ENCODE results near the gene LZTS2. TPM values are rescaled to one million over a fixed set of nuclear protein-coding genes. Genes with fewer than 3 reads are reported as not detected.
A peak's percentile ranks its signal among the peaks of the same experiment; 100 is the strongest.

The LZTS2 gene
- total RNA-seq, 1 donor from 2014 or later: 32.7 TPM

- no peak for DNase-seq
These were observed 15.5 kb downstream of the LZTS2 start for GRCh38 chr10:101014966-101015581.

GRCh38 chr10:101015582-101015973, 16.0 kb downstream of the LZTS2 start:
- DNase-seq: no peak

DNA sequence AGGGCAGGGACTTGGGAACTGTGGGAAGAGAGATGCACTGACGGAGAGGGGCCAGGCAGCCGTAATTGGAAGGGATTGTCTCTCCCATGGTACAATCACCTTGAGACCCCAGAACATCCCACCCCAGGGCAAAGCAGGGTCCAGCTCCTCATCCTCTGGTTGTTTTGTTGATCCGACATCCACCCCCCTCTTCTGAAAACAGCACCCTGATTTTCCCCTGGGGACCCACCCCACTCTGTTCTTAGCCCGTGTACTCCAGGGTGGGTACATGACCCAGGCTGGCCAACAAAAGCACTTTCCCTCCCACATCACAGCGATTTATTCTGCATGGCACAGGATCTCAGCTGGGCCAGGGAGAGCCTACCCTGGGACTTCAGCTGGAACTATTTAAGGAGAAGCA, 17.2 kb downstream of the LZTS2 start:
- DNase-seq: no peak

GRCh38 chr10:101018118-101018599, 18.6 kb downstream of the LZTS2 start:
- DNase-seq: no peak

DNA sequence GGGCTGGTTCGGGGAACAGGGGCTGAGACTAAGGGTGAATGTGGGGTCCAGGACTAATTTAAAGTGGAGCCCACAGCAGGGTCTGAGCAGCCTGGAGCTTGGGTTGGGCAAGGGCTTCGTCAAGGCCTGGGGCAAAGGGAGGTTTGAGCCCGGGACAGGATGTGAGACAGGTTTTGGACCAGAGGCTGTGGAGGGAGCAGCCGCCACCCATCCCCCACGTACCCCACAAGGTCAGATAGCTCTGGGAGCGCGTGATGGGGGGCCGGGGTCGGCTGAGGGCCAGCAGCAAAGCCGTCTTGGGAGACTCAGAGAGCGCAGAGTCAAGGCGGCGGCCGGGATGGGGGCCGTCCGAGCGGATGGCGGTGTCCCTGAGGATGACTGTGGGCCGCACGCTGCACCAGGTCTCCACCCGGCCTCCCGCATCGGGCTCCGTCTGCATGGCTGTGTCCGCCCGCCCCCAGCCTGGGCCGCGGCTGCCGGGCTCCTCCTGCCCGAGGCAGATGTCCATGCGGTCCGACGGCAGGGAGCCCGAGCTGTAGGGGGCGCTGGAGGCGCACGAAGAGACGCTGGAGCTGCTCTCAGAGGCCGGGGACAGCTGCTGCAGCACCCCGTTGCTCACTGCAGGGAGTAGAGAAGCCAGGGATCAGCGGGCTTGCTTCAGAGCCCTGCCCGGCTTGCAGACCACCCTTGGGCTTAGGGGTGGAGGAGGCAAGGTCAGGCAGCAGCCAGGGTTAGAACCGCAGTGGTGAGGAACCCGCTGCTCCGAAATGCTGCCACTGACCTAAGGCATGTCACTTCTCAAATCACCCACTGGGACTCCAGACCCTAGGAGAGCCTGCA, 19.2 kb downstream of the LZTS2 start:
- no peak for DNase-seq

- DNase-seq: no peak
These were observed 19.8 kb downstream of the LZTS2 start for GRCh38 chr10:101019440-101019703.

GRCh38 chr10:101020427-101021075, 20.9 kb downstream of the LZTS2 start:
- DNase-seq: no peak

DNA sequence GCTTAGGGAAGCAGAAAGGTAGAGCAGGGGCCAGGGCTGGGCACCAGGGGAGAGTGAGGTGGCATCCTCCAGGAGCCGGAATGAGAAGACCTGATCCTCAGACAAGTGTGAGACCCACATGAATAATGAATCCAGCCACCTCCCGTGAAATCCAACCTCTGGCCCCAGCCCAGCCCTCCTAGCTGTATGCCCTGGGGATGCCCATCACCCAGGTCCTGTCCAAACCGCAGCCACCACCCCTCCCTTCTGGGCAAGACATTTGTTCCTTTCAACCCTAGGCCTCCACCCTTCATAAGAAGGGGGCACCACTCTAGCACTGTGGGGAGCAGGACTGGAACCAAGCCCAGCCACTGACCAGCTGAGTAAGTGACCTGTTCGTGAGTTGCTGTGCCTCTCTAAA, 21.6 kb downstream of the LZTS2 start:
- no peak for DNase-seq

DNA sequence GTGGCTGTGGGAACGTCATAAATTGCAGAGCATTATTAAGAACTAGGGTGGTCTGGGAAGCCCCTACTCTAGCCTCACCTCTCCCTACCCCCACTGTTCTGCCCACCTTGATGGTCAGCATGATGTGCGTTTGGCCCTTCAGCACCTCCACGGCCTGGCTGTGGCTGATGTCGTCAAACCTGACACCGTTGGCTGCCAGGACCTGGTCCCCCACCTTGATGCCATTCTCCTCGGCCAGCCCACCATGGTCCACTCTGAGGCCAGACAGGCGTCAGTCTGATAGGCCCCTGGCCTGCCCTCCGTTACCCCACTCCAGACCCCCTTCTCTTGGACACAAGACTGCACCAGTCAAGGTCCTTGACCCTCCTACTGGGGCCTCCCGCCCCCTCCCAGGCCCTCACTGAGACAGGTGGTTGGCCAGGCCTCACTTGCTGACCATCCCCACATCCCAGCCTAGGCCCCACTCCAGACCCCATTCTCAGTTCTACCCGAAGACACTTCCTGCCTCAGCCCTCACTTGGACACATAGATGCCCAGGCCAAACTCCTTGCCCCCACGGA, 22.2 kb downstream of the LZTS2 start:
- no peak for DNase-seq

- DNase-seq: no peak
These were observed 23.5 kb downstream of the LZTS2 start for GRCh38 chr10:101022967-101023705.

GRCh38 chr10:101027106-101027720, 27.6 kb downstream of the LZTS2 start:
- no peak for DNase-seq

- DNase-seq: no peak
These were observed 29.1 kb downstream of the LZTS2 start for GRCh38 chr10:101028446-101029337.

DNA sequence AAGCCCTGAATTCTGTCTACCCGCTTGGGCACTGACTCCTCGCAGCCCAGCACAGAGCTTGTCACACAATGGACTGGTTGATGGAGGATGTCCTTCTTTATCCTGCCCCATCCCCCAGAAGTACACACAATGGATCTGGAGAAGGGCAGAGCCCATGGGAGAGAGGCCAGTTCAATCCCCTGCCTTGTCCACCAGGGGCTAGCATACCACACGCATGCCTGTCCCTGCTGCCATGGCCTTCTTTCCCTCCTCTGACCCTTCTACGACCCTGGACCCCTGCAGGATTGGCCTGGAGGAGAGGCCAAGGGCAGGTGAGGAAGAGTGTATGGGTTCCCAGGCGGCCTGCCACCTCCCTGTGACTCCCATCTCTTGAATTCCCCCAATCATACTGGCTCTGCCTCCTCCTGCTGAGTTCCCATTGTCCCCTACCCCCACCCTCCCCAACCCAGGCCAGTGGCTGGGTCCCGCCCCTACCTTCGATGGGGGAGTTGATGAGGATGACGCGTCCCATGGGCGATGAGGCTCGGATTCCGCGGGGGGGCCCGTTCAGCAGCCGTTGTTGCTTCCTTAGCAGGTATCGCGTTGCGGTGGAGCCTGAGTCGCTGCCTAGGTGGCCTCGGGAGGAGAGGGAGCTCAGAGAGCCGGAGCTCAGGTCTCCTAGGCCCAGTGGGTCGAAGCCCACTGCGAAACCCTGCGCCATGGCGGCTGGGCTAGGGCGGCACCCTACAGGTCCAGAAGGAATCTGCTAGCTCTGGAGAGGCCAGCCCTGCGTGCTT, 30.1 kb downstream of the LZTS2 start:
- no peak for DNase-seq

- no peak for DNase-seq
These were observed 31.0 kb downstream of the LZTS2 start for GRCh38 chr10:101030496-101031127.

DNA sequence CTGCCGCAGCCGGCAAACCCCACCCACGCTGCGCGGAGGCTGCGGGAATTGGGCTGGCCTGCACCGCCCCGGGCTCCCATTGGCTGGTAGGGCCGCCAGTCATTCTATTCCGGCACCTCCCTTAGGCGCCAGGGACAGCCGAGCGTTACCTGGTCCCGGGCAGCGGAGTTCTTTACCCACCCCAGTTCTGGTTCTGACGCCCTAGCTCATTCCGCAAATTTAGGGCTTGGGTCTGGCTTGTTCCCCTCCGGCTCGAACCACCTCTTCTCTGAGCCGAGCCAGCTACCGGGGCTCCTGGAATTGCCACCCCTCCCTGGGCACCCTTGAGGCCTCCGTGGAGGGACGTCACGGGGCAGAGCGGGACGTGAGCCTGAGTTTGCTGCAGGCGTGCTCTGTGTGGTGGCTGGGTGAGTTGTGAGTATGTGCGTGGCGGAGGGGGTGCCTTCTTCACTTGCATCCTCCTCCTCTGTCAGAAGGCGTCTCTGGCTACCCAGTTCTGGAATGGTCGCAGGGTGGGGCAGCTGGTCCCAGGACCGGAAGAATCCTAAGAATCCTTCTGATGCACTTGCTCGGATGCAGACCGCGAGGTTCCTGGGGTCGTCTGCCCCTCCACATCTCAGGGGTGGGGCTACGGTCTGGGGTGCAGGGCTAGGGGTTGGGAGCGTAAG, 31.7 kb downstream of the LZTS2 start, which contains the start of the genes PDZD7 and SFXN3:
TSS of gene PDZD7 (minus strand) at position 2 of the 668 bp plus-strand sequence. CDS start 910 bp downstream, outside the sequence.
TSS of gene SFXN3 (plus strand) at position 107 of the 668 bp plus-strand sequence. CDS start 3,461 bp downstream, outside the sequence.
- DNase-seq: peak; percentile 67

GRCh38 chr10:101031796-101032636, 32.4 kb downstream of the LZTS2 start:
- DNase-seq: peak; percentile 74

- peak; percentile 82 for DNase-seq
These were observed 33.1 kb downstream of the LZTS2 start for GRCh38 chr10:101032637-101033224.
